Caco-2 (cell line): ENCODE results near the gene EIF4EBP3. TPM values are rescaled to one million over a fixed set of nuclear protein-coding genes. Genes with fewer than 3 reads are reported as not detected.

Experiments used
- BruUV-seq: library from RNA; stranded (reverse); fragments of 400-500 nt; replicated peaks from 2 replicates; lab custom pipeline; 2021; lab: Mats Ljungman, UMichigan
- CTCF ChIA-PET: fragments of 300-600 bp; sonication (Branson Sonifier 250); formaldehyde crosslinking; loops from one replicate; lab custom pipeline; 2022; ENCODE audit warnings: antibody characterized with exemption; lab: Charles Lee
- POLR2A ChIA-PET: fragments of 300-600 bp; sonication (Branson Sonifier 250); formaldehyde crosslinking; loops from one replicate; lab custom pipeline; 2022; ENCODE audit warnings: antibody characterized with exemption; lab: Charles Lee
- DNase-seq, 2 experiments: peaks; one replicate each; pipeline versions ENCODE4 v3.0.0 to v3.0.0-alpha.2; 2020 to 2022
- H3K27me3 ChIP-seq: replicated peaks from 2 replicates; pipeline ENCODE4 v1.6.0; 2011; ENCODE audit warnings: low read length; ENCODE audit not compliant: control insufficient read depth, insufficient read depth
- H3K36me3 ChIP-seq: 2 replicates; pipeline ENCODE4 v1.5.1; 2011; ENCODE audit warnings: low read length; ENCODE audit not compliant: control insufficient read depth, insufficient read depth
- H3K4me1 ChIP-seq: fragments of 250-450 bp; sonication (Bioruptor Pico); 2 replicates; pipeline ENCODE4 v1.5.1; 2020; ENCODE audit warnings: mild to moderate bottlenecking
- H3K4me3 ChIP-seq: 2 replicates; pipeline ENCODE4 v1.5.1; 2011; ENCODE audit warnings: low read depth, mild to moderate bottlenecking, control low read depth, low read length
- H3K9me3 ChIP-seq: fragments of 250-450 bp; sonication (Bioruptor Pico); 2 replicates; pipeline ENCODE4 v1.5.1; 2020; ENCODE audit warnings: mild to moderate bottlenecking, moderate library complexity
- H3K27ac Mint-ChIP-seq: one replicate; pipeline ENCODE4 v1.8.0; 2022; ENCODE audit warnings: mixed read lengths; ENCODE audit not compliant: unreplicated experiment
- H3K27me3 Mint-ChIP-seq: one replicate; pipeline ENCODE4 v1.8.0; 2022; ENCODE audit warnings: mixed read lengths; ENCODE audit not compliant: insufficient read depth, unreplicated experiment
- H3K36me3 Mint-ChIP-seq: one replicate; pipeline ENCODE4 v1.8.0; 2022; ENCODE audit warnings: mild to moderate bottlenecking, mixed read lengths; ENCODE audit not compliant: insufficient read depth, unreplicated experiment
- H3K4me1 Mint-ChIP-seq: one replicate; pipeline ENCODE4 v1.8.0; 2022; ENCODE audit warnings: low read depth, mixed read lengths; ENCODE audit not compliant: unreplicated experiment
- H3K4me3 Mint-ChIP-seq: one replicate; pipeline ENCODE4 v1.8.0; 2022; ENCODE audit warnings: mild to moderate bottlenecking, moderate library complexity, mixed read lengths; ENCODE audit not compliant: unreplicated experiment
- H3K9me3 Mint-ChIP-seq: one replicate; pipeline ENCODE4 v1.8.0; 2022; ENCODE audit warnings: mixed read lengths; ENCODE audit not compliant: unreplicated experiment
- CTCF ChIP-seq, 2 experiments: fragments of 200-600 bp in 1 of 2; IDR thresholded peaks; 1 replicate in 1 of 2; 2 replicates in 1 of 2; pipeline versions ENCODE4 v1.5.1 to v1.8.0; 2011 to 2022; ENCODE audit warnings: antibody characterized with exemption in 1 of 2, control low read depth in 1 of 2, inconsistent platforms in 1 of 2, low read depth in 1 of 2, low read length in 1 of 2, mild to moderate bottlenecking in 1 of 2, moderate library complexity in 1 of 2; ENCODE audit not compliant: insufficient read depth in 1 of 2, severe bottlenecking in 1 of 2, unreplicated experiment in 1 of 2
- intact Hi-C: fragments of 100-400 bp; cut with micrococcal nuclease; formaldehyde crosslinking; loops from one replicate; pipeline ENCODE4 v1.10.0; 2022; ENCODE audit not compliant: unreplicated experiment
- microRNA-seq: library from miRNA; unstranded; fragments of <30 nt; microRNA quantifications from one replicate; pipeline ENCODE4 v1.2.0, GENCODE V29; 2022
- total RNA-seq: library from RNA; stranded (reverse); gene quantifications from 2 replicates; pipeline ENCODE4 v1.2.3, GENCODE V29; 2022

The EIF4EBP3 gene
- total RNA-seq, 1 experiment from 2014 or later, result 7.6 TPM

- H3K4me3 ChIP-seq, result no peak overlapping the region
- Mint-ChIP-seq H3K4me3 (no peak overlapping the region), H3K36me3 (peaks cover 4% of the 10 kb centered on the region), H3K27ac (no peak overlapping the region), H3K27me3 (no peaks in the 10 kb centered on the region), H3K9me3 (no peaks in the 10 kb centered on the region), H3K4me1 (no peaks in the 10 kb centered on the region)
- ChIA-PET CTCF (no interaction called here), POLR2A (no interaction called here)
- TF ChIP-seq CTCF (IDR thresholded peaks at IDR 0.05; ENCODE audit: insufficient read depth in 1 of 2, low read depth in 1 of 2, low read length in 1 of 2, severe bottlenecking in 1 of 2, unreplicated experiment in 1 of 2), result no peak
- intact Hi-C loops, result no loop called here
- no peaks in the 10 kb centered on the region for H3K4me1 ChIP-seq
- H3K9me3 ChIP-seq, result no peaks in the 10 kb centered on the region
- BruUV-seq, result no TSS peak
- no peaks in the 10 kb centered on the region for H3K36me3 ChIP-seq
- no peaks in the 10 kb centered on the region for H3K27me3 ChIP-seq
- DNase-seq, result no peak
Measured at GRCh38 chr5:140598836-140599235, 51.4 kb downstream of the EIF4EBP3 start.

Small RNAs within 50 kb of the gene (microRNA-seq; reads per million reads assigned to microRNA genes)
- not detected for gene MIR6831

Other genes with a start within 250 kb of the EIF4EBP3 start
- gene PFDN1, start 244.6 kb upstream of the EIF4EBP3 start, total RNA-seq, result 81.1 and 82.3 TPM in 2 replicates
- gene HBEGF, start 201.1 kb upstream of the EIF4EBP3 start, total RNA-seq, result 5.2 and 5.8 TPM in 2 replicates
- 0.11 and 0.35 TPM in 2 replicates for gene SLC4A9, start 187.5 kb upstream of the EIF4EBP3 start, total RNA-seq
- 130 and 134 TPM in 2 replicates for gene ANKHD1, start 145.8 kb upstream of the EIF4EBP3 start, total RNA-seq
- 44.0 and 50.3 TPM in 2 replicates for gene SRA1, start 9.8 kb downstream of the EIF4EBP3 start, total RNA-seq
- 23.4 and 25.1 TPM in 2 replicates for gene APBB3, start 16.9 kb downstream of the EIF4EBP3 start, total RNA-seq
- 79.5 and 91.3 TPM in 2 replicates for gene SLC35A4, start 17.2 kb downstream of the EIF4EBP3 start, total RNA-seq
- 11.5 and 13.3 TPM in 2 replicates for gene CD14, start 85.5 kb downstream of the EIF4EBP3 start, total RNA-seq
- 37.8 and 46.4 TPM in 2 replicates for gene TMCO6, start 91.8 kb downstream of the EIF4EBP3 start, total RNA-seq
- gene NDUFA2, start 100.0 kb downstream of the EIF4EBP3 start, total RNA-seq, result 88.7 and 99.4 TPM in 2 replicates
- gene IK, start 100.2 kb downstream of the EIF4EBP3 start, total RNA-seq, result 111 and 112 TPM in 2 replicates
- 38.8 and 40.2 TPM in 2 replicates for gene WDR55, start 117.2 kb downstream of the EIF4EBP3 start, total RNA-seq
- 1.8 TPM in 2 replicates for gene DND1, start 125.9 kb downstream of the EIF4EBP3 start, total RNA-seq
- 82.4 and 83.5 TPM in 2 replicates for gene HARS1, start 143.7 kb downstream of the EIF4EBP3 start, total RNA-seq
- 36.5 and 38.6 TPM in 2 replicates for gene HARS2, start 143.8 kb downstream of the EIF4EBP3 start, total RNA-seq
- 73.1 and 76.6 TPM in 2 replicates for gene ZMAT2, start 152.8 kb downstream of the EIF4EBP3 start, total RNA-seq
- 0.07 TPM in 1 of 2 replicates, not detected in the other for gene PCDHA1, start 238.5 kb downstream of the EIF4EBP3 start, total RNA-seq
- gene PCDHA2, start 247.2 kb downstream of the EIF4EBP3 start, total RNA-seq, result not detected in 2 replicates